ENCODE results near the gene SHROOM1.

Gene SHROOM1

GRCh38 chr5:132849347-132849746, 18.9 kb upstream of the SHROOM1 start:
- DNase-seq: no peak

DNA sequence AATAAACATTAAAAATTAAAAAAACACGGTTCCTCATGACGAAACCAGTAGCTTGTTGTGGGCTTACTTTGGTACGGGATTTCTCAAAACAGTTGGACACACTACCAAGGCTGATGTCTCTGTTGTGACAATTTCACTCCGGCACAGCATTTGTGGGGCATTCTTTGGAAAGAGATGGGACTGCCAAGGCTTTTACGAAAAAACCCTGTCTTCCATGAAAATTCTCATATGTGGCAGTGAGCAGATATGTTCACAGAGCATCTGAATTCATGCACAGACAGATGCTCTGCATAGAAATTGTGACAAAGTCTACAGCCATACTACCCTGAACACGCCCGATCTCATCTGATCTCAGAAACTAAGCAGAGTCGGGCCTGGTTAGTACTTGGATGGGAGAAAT, 17.8 kb upstream of the SHROOM1 start:
- DNase-seq: no peak

GRCh38 chr5:132841305-132841704, 10.9 kb upstream of the SHROOM1 start:
- no peak for DNase-seq

- DNase-seq: no peak
Observed at GRCh38 chr5:132840896-132841295, 10.4 kb upstream of the SHROOM1 start.

DNA sequence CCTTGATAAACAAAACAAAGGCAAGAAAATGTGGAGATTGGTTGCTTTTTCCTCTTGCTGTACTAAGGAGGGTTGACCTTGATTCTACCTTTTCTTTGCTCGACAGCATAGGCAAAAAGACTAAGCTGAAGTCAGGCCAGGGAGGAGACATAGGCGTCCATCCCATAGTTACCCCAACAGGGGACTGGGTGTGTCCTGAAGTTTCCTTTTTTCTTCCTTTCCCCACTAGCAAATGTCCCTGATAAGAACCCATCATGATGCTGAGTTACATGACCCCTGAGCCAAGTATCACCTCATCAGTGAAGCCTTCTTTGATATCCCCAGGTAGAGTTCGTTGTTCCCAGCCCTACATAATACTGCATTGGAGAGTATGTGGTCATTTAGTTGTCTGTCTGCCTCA, 9.9 kb upstream of the SHROOM1 start:
- DNase-seq: no peak

- no peak for DNase-seq
Observed at GRCh38 chr5:132839426-132840301, 9.2 kb upstream of the SHROOM1 start.

DNA sequence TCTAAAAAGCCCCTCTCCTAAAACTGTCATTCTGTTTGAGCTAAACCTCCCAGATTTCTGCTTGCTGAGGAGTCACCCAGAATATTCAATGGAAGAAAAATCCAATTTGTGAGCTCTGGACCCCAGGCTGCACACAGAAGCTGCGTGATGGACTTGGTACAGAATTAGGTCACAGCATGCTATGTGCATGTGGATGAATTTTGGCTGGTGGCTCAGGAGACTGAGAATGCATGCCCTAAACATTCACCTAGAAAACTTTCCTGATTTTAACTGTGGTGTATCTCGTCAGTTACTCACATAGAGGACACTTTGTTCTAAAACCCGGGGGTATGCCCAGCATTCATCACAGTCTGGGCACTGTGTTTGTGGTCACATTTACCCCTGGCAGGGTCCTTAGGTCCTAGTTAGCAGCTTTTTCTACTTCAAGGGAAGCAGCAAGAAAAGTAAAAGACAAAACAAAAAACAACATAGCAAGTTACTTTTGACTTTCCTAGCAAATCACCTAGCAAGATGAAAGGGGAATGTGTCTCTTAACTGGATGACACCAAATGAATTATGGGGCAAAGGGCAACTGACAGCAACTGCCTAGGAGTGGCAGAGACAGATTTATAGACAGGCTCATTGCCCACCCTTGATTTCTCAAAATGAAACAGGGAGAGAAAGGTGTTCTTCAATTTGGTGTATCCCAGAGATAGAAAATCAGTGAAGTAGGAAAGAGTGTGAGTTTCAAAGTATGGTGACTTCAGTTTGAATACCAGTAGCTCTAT, 8.3 kb upstream of the SHROOM1 start:
- no peak for DNase-seq

DNA sequence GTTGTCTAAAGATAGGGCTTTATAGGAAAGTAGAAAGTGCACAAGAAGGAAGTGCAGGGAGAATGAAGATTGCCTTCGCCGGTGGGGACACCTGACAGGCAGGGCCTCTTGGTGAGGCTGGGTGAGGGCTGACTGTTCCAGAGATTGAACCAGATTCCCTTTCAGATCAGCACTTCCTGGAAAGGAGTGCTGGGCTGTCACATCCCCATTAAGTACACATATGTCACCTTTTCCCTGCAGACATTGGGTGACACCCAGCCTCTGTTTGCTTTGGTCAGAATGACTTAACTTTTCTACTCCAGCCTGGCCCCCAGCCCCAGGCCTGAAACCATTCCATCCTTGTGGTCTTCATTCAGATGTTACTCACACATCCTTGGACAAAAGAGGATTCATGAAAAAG, 7.4 kb upstream of the SHROOM1 start:
- DNase-seq: no peak

DNA sequence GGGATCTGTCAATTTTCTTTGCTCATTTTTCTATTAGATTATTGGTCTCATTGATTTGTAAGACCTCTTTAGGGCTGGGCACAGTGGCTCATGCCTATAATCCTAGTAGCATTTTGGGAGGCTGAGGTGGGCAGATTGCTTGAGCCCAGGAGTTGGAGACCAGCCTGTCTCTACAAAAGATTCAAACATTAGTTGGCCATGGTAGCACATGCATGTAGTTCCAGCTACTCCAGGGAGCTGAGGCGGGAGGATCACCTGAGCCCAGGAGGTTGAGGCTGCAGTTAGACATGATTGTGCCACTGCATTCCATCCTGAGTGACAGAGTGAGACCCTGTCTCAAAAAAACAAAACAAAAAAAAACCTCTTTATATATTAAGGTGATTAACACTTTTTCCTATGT, 6.4 kb upstream of the SHROOM1 start:
- DNase-seq: no peak

GRCh38 chr5:132834057-132834456, 3.6 kb upstream of the SHROOM1 start:
- DNase-seq: no peak

GRCh38 chr5:132832612-132833011, 2.2 kb upstream of the SHROOM1 start:
- DNase-seq: no peak

DNA sequence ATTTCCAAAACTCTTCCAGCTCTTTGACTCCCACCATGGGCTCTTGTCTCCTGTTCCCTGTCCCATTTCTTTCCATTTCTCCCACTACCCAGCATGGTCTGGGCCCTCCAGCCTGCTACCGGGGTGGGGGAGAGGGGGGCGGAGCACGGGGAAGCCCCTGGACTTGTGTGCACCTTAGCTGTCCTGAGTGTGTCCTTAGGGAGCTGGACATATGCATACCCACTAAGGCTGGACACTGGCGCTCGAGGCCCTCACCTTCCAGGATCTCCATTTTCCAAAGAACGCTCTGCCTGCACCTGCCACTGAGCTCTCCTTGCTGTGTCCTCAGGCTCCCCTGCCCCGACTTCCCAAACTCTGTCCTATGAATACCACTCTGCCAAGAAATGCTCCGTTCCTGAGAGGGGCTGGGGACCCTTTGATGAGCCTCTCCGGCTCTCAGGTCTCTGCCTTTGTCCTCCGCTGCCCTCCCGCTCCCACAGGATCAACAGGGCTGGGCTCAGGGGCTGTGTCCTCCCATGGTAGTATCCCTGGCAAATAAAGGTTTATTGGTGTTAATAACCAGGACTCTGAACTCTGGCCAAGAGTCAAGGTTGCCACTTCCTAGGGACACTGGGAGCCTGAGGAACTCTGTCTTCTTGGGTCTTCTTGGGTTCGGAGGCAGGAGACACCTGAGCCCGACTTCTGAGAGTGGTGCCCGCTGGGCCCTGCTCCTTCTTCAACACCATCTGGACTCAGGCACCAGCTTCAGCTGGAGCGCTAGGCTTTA, 831 bp upstream of the SHROOM1 start:
- DNase-seq: no peak

DNA sequence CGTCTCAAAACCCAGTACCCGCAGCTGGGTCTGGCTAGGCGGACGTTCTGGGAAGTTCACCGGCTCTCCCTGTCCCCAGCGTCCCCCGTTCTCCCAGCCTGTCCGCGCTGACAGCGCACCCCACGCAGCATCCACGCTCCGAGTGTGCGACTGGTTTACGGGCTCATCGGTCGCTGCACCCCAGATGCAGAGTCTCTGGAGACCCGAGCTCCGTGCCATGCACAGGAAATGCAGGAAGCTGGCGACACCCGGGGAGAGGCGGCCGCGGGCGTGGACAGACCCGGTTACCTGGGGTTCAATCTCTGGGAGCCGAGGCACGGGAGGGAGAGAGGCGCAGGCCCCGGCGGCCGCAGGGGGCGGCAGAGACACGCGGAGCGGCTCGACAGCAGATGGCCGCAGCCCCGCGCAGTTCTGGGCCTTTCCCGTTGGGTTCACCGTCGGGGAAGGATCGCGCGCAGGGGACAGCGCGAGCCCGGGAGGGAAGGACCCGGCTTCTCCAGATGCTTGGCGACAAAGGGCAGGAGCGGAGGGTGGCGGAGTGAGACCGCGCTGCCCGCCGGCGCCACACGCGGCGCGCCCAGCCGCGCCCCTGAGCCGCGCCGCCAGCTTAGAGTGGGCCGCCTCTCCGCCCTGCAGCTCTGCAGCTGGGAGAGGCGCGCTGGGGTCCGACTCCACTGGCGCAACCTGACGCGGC, 558 bp downstream of the SHROOM1 start:
- DNase-seq: peak; percentile 39

GRCh38 chr5:132828846-132829494, 1.5 kb downstream of the SHROOM1 start:
- no peak for DNase-seq

DNA sequence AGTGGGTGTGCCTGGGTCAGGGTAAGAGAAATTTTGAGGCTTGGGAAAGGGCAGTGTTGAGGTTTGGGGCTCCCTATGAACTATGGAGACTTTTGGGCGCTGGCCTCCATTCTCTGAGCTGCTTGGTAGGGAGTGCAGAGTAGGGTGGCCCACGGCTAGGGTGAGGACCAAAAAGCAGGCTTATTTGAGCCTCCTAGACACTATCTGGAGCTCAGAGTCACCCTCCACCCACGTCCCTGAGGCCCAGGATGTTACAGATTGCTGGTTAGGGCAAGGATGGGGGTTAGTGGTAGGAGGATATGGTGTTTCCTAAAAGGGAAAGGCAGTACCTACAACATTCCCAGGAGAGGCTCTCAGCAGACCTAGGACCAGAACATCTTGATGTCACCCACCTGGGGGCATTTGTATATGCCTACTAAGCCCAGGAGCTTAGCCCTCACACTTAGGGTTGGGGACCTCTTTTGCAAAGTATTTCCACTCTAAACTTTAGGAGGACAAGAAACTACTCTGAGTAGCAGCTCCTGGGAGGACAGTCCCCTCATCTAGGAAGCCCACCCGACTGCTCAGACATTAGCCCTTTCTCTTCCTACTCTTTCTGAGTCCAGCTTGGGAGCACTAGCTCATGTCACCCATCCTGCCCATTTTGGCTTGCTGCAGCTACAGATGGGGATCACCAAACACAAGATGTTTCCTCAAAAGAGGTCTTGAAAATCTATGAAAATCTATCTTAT, 2.3 kb downstream of the SHROOM1 start:
- DNase-seq: no peak

DNA sequence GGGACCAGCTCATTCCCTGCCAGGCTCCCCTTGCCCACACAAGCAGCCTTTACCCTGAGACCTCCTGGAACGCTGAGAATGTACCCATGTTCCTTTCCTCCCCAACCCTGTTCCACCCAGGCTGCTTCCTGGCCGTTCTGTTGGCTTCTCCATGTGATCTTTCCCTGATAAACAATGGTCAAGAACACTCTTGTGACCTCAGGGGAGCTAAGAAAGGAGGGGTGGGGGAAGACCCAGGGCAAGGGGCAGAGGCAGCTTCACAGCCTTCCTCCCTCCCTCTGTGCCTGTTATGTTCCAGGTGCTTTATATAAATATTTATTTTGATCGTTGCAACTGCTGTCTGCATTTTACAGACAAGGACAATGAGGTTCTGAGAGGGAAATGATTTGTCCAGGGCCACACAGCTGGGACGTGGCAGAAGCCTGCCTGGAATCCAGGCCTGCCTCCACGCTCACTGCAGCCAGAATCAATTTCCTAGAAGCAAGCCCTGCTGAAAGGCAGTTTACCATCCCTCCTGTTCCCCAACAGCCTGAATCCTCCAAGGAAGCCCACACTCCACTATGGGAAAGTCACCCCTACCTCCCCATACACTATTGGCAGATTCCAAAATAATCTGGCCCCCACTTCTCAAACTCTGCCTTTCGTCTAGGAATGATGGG, 3.9 kb downstream of the SHROOM1 start:
- DNase-seq: no peak

GRCh38 chr5:132825834-132826391, 4.5 kb downstream of the SHROOM1 start:
- DNase-seq: no peak

DNA sequence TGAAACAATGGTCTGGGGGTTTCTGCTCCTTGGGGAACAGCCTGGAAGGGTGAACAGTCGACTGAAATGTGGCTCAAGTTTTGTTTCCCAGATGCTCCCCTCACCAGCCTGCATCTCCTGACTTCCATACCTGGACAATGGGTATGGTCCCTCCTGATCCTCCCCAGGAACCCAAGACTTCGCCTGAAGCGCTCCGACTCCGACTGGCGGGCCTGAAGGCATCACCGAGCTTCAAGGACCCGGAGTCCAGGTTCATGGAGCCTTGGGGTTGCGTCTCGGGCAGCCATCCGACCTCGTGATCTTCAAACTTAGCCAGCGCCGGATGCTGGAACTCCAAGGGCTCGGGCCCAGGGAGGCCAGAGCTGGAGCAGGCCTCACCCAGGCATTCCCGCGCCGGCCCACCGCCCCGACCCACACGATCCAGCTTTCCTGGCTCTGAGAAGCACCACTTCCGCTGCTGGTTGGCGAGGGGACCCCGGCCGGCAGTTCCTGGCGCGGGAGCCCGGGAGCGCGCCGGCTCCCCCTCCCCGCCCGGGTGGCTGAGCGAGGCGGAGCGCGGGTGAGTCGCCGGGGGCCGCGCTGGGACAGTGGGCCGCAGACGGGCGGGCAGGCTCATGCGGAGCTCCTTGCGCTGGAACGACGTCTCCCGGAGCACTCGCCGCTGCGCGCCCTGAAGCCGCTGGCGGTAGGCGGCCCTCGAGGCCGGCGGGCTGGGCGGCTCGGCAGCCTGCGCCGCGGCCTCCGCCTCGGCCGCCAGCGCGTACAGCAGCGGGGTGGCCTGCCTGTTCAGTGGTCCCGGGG, 5.2 kb downstream of the SHROOM1 start:
- no peak for DNase-seq

DNA sequence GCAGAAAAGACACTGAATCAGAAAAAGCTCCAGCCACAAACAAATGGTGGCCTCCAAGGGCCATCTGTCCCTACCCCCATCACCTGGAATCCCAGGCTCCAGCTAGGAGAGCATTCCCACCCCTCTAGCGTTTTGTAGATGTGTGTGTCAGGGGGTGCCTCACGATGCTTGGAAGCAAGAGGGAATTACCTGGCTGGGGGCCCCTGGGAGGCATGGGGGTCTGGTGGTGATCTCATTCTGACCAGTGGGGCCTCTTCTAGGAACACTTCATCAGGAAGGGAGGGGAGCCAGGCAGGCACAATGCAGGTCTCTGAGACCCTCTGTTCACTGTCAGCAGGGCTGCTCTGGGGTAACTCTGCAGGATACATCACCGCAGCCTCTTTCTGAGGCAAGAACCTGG, 6.0 kb downstream of the SHROOM1 start:
- no peak for DNase-seq
